HCT116 (cell line): ENCODE measurements around the gene PCNT. TPM values are rescaled to one million over a fixed set of nuclear protein-coding genes. Genes with fewer than 3 reads are reported as not detected.
A peak's percentile ranks its signal among the peaks of the same experiment; 100 is the strongest.

Experiments used
- ATAC-seq: fragments of 200-7000 bp; cut with Tn5 transposase; 2 replicates; pipeline ENCODE4 v1.9.1; 2020; ENCODE audit warnings: mild to moderate bottlenecking, moderate library complexity
- BruUV-seq: library from RNA; stranded (reverse); fragments of 400-500 nt; replicated peaks from 2 replicates; lab custom pipeline; 2021; lab: Mats Ljungman, UMichigan
- CTCF ChIA-PET: fragments of 300-600 bp; sonication (Branson Sonifier 250); formaldehyde crosslinking; loops from one replicate; lab custom pipeline; 2021; ENCODE audit warnings: antibody characterized with exemption; lab: Charles Lee
- POLR2A ChIA-PET: fragments of 300-600, 350-600 bp; sonication (Branson Sonifier 250); formaldehyde crosslinking; loops from one replicate; lab custom pipeline; 2021; ENCODE audit warnings: antibody characterized with exemption; lab: Charles Lee
- RAD21 ChIA-PET, 2 experiments: fragments of 300-600 bp; sonication (Branson Sonifier 250); formaldehyde crosslinking; loops; one replicate each; lab custom pipeline; 2023; ENCODE audit warnings: low total read pairs in 2 of 2; ENCODE audit not compliant: uncharacterized antibody in 2 of 2, unreplicated experiment in 2 of 2, low non-redundant PET in 1 of 2; lab: Charles Lee
- DNase-seq: peaks from one replicate; pipeline ENCODE4 v3.0.0-alpha.2; 2010; ENCODE audit warnings: low read depth, low spot score
- H2AFZ ChIP-seq: fragments of 200-600 bp; shearing (Covaris generic), sonication (generic); 2 replicates; pipeline ENCODE4 v1.6.1; 2017; ENCODE audit warnings: low read depth, mixed run types, mixed read lengths, antibody characterized with exemption, low read length; ENCODE audit not compliant: poor library complexity, severe bottlenecking
- H3K27ac ChIP-seq: 2 replicates; pipeline ENCODE4 v1.5.1; 2012; ENCODE audit warnings: low read depth, low read length
- H3K27me3 ChIP-seq: fragments of 200-600 bp; sonication (generic); 2 replicates; pipeline ENCODE4 v1.6.1; 2016; ENCODE audit warnings: mixed run types, low read length, mixed read lengths; ENCODE audit not compliant: insufficient read depth
- H3K36me3 ChIP-seq, 2 experiments: fragments of 200-500 bp in 1 of 2; fragments of 200-600 bp in 1 of 2; sonication (Bioruptor generic) in 1 of 2; sonication (generic) in 1 of 2; 2 replicates each; pipeline versions ENCODE4 v1.5.1 to v1.6.1; 2014 to 2016; ENCODE audit warnings: low read length in 2 of 2, inconsistent platforms in 1 of 2, mixed read lengths in 1 of 2, mixed run types in 1 of 2; ENCODE audit not compliant: insufficient read depth in 2 of 2, control insufficient read depth in 1 of 2
- H3K4me1 ChIP-seq, 2 experiments: fragments of 200-600 bp in 1 of 2; sonication (generic) in 1 of 2; 2 replicates each; pipeline versions ENCODE4 v1.5.1 to v1.6.1; 2012 to 2017; ENCODE audit warnings: low read length in 2 of 2, inconsistent platforms in 1 of 2, mild to moderate bottlenecking in 1 of 2, mixed read lengths in 1 of 2, mixed run types in 1 of 2, moderate library complexity in 1 of 2; ENCODE audit not compliant: insufficient read depth in 2 of 2, control insufficient read depth in 1 of 2
- H3K4me2 ChIP-seq: fragments of 200-600 bp; sonication (generic); 2 replicates; pipeline ENCODE4 v1.6.1; 2017; ENCODE audit warnings: mixed run types, low read length, mixed read lengths
- H3K4me3 ChIP-seq, 2 experiments: fragments of 200-600 bp in 1 of 2; sonication (generic) in 1 of 2; replicated peaks in 1 of 2; 2 replicates each; pipeline ENCODE4 v1.5.1; 2011 to 2016; ENCODE audit warnings: low read length in 2 of 2, control low read depth in 1 of 2, low read depth in 1 of 2, mild to moderate bottlenecking in 1 of 2, mixed read lengths in 1 of 2, mixed run types in 1 of 2
- H3K79me2 ChIP-seq: fragments of 200-600 bp; sonication (generic); 2 replicates; pipeline ENCODE4 v1.6.1; 2017; ENCODE audit warnings: mild to moderate bottlenecking, mixed run types, low read length, moderate library complexity, mixed read lengths; ENCODE audit not compliant: insufficient read depth
- H3K9ac ChIP-seq: fragments of 200-600 bp; sonication (generic); 2 replicates; pipeline ENCODE4 v1.6.1; 2016; ENCODE audit warnings: low read length, mixed read lengths
- H3K9me2 ChIP-seq: fragments of 200-600 bp; sonication (generic), shearing (Covaris generic); 2 replicates; pipeline ENCODE4 v1.6.1; 2017; ENCODE audit warnings: mixed run types, mild to moderate bottlenecking, moderate library complexity; ENCODE audit not compliant: insufficient read depth
- H3K9me3 ChIP-seq, 2 experiments: fragments of 200-500 bp in 1 of 2; fragments of 200-600 bp in 1 of 2; sonication (Bioruptor generic) in 1 of 2; sonication (generic) in 1 of 2; 2 replicates each; pipeline ENCODE4 v1.6.1; 2014 to 2017; ENCODE audit warnings: low read length in 2 of 2, mixed read lengths in 2 of 2, inconsistent platforms in 1 of 2, low read depth in 1 of 2, mild to moderate bottlenecking in 1 of 2, mixed run types in 1 of 2, moderate library complexity in 1 of 2; ENCODE audit not compliant: control insufficient read depth in 1 of 2, insufficient read depth in 1 of 2
- H4K20me1 ChIP-seq: fragments of 200-600 bp; sonication (generic), shearing (Covaris generic); 2 replicates; pipeline ENCODE4 v1.6.1; 2017; ENCODE audit warnings: mixed run types, mild to moderate bottlenecking, moderate library complexity; ENCODE audit not compliant: insufficient read depth
- ATF3 ChIP-seq: IDR thresholded peaks from 2 replicates; pipeline ENCODE4 v1.6.1; 2012
- CBX3 ChIP-seq: IDR thresholded peaks from 2 replicates; pipeline ENCODE4 v1.6.1; 2012; ENCODE audit warnings: low read depth
- RAD21 ChIP-seq: IDR thresholded peaks from 2 replicates; pipeline ENCODE4 v1.6.1; 2012; ENCODE audit warnings: low read depth, mild to moderate bottlenecking
- REST ChIP-seq: IDR thresholded peaks from 2 replicates; pipeline ENCODE4 v1.6.1; 2012; ENCODE audit warnings: low read depth
- SRF ChIP-seq: IDR thresholded peaks from 2 replicates; pipeline ENCODE4 v1.6.1; 2012; ENCODE audit warnings: low read depth
- TCF7L2 ChIP-seq: IDR thresholded peaks from 2 replicates; pipeline ENCODE4 v1.7.0; 2011; ENCODE audit warnings: borderline replicate concordance, inconsistent platforms; ENCODE audit not compliant: insufficient read depth, insufficient read length; ENCODE audit errors: extremely low read depth
- ZBTB33 ChIP-seq: IDR thresholded peaks from 2 replicates; pipeline ENCODE4 v1.6.1; 2011; ENCODE audit warnings: mild to moderate bottlenecking, low read length, moderate library complexity; ENCODE audit not compliant: insufficient replicate concordance; ENCODE audit errors: extremely low read depth
- ZNF274 ChIP-seq: fragments of 200-500 bp; sonication (Bioruptor generic); IDR thresholded peaks from 2 replicates; pipeline ENCODE4 v1.6.1; 2014; ENCODE audit warnings: mild to moderate bottlenecking, low read depth, low read length, inconsistent platforms
- intact Hi-C: fragments of 100-400 bp; cut with micrococcal nuclease; formaldehyde crosslinking; loops from 2 replicates; pipeline ENCODE4 v1.10.0; 2022
- total RNA-seq: library from RNA; stranded (reverse); gene quantifications from one replicate; pipeline ENCODE4 v1.2.1, GENCODE V29; 2021; ENCODE audit not compliant: unreplicated experiment

The PCNT gene
- total RNA-seq, 1 experiment from 2014 or later: 43.6 TPM

- DNase-seq (no peak), ATAC-seq (peak; percentile 29; the same call in 1 of the 2 replicates)
- Histone ChIP-seq H3K79me2 (no peaks in the 10 kb centered on the region), H3K9ac (no peak overlapping the region), H3K9me2 (no peaks in the 10 kb centered on the region), H3K4me1 (no peaks in the 10 kb centered on the region), H3K9me3 (no peaks in the 10 kb centered on the region), H3K27ac (no peak overlapping the region), H2AFZ (no peak overlapping the region), H3K4me3 (no peak overlapping the region), H3K27me3 (no peaks in the 10 kb centered on the region), H3K4me2 (no peak overlapping the region), H4K20me1 (no peaks in the 10 kb centered on the region), H3K36me3 (peaks cover 0 to 3% of the 10 kb centered on the region in 2 experiments; a peak in 1 of 4 replicates)
- intact Hi-C loops: no loop called here
- ChIA-PET POLR2A (no interaction called here), CTCF (no interaction called here), RAD21 (no interaction called here)
- no peak for TF ChIP-seq ZBTB33
- TF ChIP-seq CBX3: no peak
- TF ChIP-seq REST: no peak
- no peak for TF ChIP-seq ZNF274
- TF ChIP-seq TCF7L2: no peak
- no peak for TF ChIP-seq RAD21
- TF ChIP-seq SRF: no peak
- no peak for TF ChIP-seq ATF3
- BruUV-seq: no TSS peak
Measured at GRCh38 chr21:46421191-46421750, 97.3 kb downstream of the PCNT start.
